ELR (cell line): Measurements from ENCODE around the gene GRK2.
A peak's percentile ranks its signal among the peaks of the same experiment; 100 is the strongest.

Experiments
- DNase-seq: peaks from one replicate; pipeline ENCODE4 v3.0.0-alpha.2; 2015; ENCODE audit warnings: low read depth

Gene GRK2

GRCh38 chr11:67254798-67255197, 11.5 kb upstream of the GRK2 start:
- DNase-seq: no peak

DNA sequence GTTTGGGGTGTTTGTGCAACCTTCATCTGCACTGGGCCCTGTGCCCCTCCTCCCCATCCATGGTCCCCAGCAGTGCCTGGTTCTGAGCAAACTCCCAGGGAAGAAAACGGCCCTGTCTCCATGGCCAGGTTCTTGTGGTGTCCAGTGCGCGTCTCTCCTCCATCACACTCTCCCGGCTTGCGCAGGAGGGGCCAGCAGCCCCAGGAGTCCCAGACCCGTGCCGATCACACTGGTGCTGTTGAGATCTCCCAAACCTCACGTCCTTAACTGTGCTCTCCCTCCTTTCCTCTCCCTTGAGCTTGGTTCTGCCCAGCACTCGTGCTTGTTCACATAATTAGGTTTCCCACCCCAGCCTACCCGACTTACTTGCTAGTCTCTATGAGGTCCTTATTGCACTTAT, 10.9 kb upstream of the GRK2 start:
- DNase-seq: no peak

DNA sequence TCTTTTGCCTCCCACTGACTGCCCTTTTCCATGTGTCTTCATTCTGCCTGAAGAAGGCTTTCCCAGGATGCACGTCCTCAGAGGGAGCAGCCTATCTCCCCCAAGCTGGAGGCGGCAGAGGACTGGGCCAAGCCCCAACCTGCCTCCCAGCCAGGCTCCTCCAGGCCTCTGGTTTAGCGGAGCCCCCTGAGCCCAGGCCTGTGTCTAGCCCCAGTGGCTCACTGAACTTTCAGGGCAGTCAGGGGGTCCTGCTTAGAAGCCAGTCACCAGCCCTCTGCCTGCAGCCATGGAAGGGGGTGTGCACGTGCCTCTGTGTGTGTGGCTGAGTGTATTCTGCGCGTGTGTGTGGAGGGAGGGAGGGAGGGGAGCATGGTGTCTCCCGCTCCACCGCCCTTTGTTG, 10.4 kb upstream of the GRK2 start:
- no peak for DNase-seq

- no peak for DNase-seq
Measured at GRCh38 chr11:67256477-67257135, 9.7 kb upstream of the GRK2 start.

- no peak for DNase-seq
Measured at GRCh38 chr11:67260406-67260805, 5.9 kb upstream of the GRK2 start.

- peak; percentile 68 for DNase-seq
Measured at GRCh38 chr11:67260885-67261639, 5.2 kb upstream of the GRK2 start.

GRCh38 chr11:67261640-67261945, 4.7 kb upstream of the GRK2 start:
- no peak for DNase-seq

- no peak for DNase-seq
Measured at GRCh38 chr11:67261946-67262681, 4.2 kb upstream of the GRK2 start.

GRCh38 chr11:67262731-67263675, 3.3 kb upstream of the GRK2 start:
- DNase-seq: peak; percentile 83

DNA sequence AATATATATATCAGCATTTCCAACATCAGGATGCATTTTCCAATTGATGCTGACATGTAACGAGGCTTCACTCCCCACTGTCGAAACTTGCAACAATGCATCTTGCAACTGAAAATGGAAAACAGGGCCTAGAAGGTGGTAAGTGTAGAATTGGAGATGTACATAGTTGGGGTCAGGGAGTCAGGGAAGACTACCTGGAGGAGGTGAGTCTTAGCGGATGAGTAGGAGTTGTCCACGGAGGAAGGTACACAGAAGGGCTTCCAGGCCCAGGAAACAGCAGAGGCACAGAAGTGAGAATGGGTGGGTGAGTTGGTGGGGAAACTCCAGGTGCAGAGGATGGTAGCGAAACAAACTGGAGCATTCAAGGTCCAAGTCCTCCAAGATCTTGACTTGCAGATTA, 2.0 kb upstream of the GRK2 start:
- no peak for DNase-seq

GRCh38 chr11:67264877-67265632, 1.2 kb upstream of the GRK2 start:
- no peak for DNase-seq

- peak; percentile 65 for DNase-seq
Measured at GRCh38 chr11:67265633-67266448, 432 bp upstream of the GRK2 start.

- DNase-seq: peak; percentile 24
Measured at GRCh38 chr11:67267188-67268080, 1.2 kb downstream of the GRK2 start.

GRCh38 chr11:67268081-67268961, 2.0 kb downstream of the GRK2 start:
- no peak for DNase-seq

DNA sequence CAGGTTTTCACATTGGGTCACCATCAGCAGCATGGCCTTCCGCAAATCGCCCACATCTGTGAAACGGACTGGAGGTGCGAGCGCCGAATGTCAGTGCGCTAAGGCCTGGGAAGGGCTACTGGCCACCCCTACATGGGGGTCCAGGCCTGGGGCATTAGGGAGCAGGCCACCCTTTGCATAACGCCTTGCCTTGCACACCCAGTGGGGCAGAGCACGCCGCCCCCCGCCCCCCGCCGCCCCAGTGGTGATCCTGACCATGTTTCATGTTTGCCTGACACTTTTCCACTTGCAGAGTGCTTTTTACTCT, 2.6 kb downstream of the GRK2 start:
- DNase-seq: no peak

- DNase-seq: no peak
Measured at GRCh38 chr11:67269401-67270255, 3.4 kb downstream of the GRK2 start.
